Mesothelial cell of epicardium (in vitro differentiated cells): ENCODE results near the gene RBM20. TPM values are rescaled to one million over a fixed set of nuclear protein-coding genes. Genes with fewer than 3 reads are reported as not detected.

Experiments used
- DNase-seq, 2 experiments: peaks; one replicate each; pipeline ENCODE4 v3.0.0; 2021; ENCODE audit warnings: low spot score in 2 of 2; ENCODE audit not compliant: unreplicated experiment in 2 of 2
- H3K27ac Mint-ChIP-seq: 2 replicates; pipeline ENCODE4 v1.8.0; 2021; ENCODE audit warnings: mixed read lengths
- H3K27me3 Mint-ChIP-seq: 2 replicates; pipeline ENCODE4 v1.8.0; 2021; ENCODE audit warnings: low read depth, mixed read lengths
- H3K36me3 Mint-ChIP-seq: 2 replicates; pipeline ENCODE4 v1.8.0; 2021; ENCODE audit warnings: mixed read lengths
- H3K4me1 Mint-ChIP-seq: 2 replicates; pipeline ENCODE4 v1.8.0; 2021; ENCODE audit warnings: mixed read lengths
- H3K4me3 Mint-ChIP-seq: 2 replicates; pipeline ENCODE4 v1.8.0; 2021; ENCODE audit warnings: mild to moderate bottlenecking, moderate library complexity, mixed read lengths
- H3K9me3 Mint-ChIP-seq: 2 replicates; pipeline ENCODE4 v1.8.0; 2021; ENCODE audit warnings: mixed read lengths
- total RNA-seq: library from RNA; stranded (reverse); gene quantifications from 3 replicates; pipeline ENCODE4 v1.2.1, GENCODE V29; 2021
- TF ChIP-seq, protein P1 (sequence below): fragments of 200-600 bp; sonication (generic); IDR thresholded peaks from one replicate; pipeline ENCODE4 v1.5.0; 2021; ENCODE audit warnings: antibody characterized with exemption; ENCODE audit not compliant: unreplicated experiment

Gene RBM20
- total RNA-seq, 1 donor from 2014 or later, result 23.3 TPM

GRCh38 chr10:110828525-110828924, 184.4 kb downstream of the RBM20 start:
- DNase-seq, result no peak
- no peaks in the 10 kb centered on the region for H3K9me3 Mint-ChIP-seq
- peaks cover 4% of the 10 kb centered on the region for H3K36me3 Mint-ChIP-seq
- peak overlapping the region; percentile 30 for H3K27ac Mint-ChIP-seq
- H3K4me3 Mint-ChIP-seq, result no peak overlapping the region
- H3K4me1 Mint-ChIP-seq, result peaks cover 13% of the 10 kb centered on the region
- TF ChIP-seq, protein P1, sequence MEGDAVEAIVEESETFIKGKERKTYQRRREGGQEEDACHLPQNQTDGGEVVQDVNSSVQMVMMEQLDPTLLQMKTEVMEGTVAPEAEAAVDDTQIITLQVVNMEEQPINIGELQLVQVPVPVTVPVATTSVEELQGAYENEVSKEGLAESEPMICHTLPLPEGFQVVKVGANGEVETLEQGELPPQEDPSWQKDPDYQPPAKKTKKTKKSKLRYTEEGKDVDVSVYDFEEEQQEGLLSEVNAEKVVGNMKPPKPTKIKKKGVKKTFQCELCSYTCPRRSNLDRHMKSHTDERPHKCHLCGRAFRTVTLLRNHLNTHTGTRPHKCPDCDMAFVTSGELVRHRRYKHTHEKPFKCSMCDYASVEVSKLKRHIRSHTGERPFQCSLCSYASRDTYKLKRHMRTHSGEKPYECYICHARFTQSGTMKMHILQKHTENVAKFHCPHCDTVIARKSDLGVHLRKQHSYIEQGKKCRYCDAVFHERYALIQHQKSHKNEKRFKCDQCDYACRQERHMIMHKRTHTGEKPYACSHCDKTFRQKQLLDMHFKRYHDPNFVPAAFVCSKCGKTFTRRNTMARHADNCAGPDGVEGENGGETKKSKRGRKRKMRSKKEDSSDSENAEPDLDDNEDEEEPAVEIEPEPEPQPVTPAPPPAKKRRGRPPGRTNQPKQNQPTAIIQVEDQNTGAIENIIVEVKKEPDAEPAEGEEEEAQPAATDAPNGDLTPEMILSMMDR, result no peak
- no peaks in the 10 kb centered on the region for H3K27me3 Mint-ChIP-seq

GRCh38 chr10:110829721-110830410, 185.7 kb downstream of the RBM20 start:
- H3K4me1 Mint-ChIP-seq, result peaks cover 10% of the 10 kb centered on the region
- no peak overlapping the region for H3K4me3 Mint-ChIP-seq
- no peaks in the 10 kb centered on the region for H3K9me3 Mint-ChIP-seq
- no peak overlapping the region for H3K27ac Mint-ChIP-seq
- no peak for DNase-seq
- TF ChIP-seq, protein P1, result no peak
- peaks cover 4% of the 10 kb centered on the region for H3K36me3 Mint-ChIP-seq
- no peaks in the 10 kb centered on the region for H3K27me3 Mint-ChIP-seq

DNA sequence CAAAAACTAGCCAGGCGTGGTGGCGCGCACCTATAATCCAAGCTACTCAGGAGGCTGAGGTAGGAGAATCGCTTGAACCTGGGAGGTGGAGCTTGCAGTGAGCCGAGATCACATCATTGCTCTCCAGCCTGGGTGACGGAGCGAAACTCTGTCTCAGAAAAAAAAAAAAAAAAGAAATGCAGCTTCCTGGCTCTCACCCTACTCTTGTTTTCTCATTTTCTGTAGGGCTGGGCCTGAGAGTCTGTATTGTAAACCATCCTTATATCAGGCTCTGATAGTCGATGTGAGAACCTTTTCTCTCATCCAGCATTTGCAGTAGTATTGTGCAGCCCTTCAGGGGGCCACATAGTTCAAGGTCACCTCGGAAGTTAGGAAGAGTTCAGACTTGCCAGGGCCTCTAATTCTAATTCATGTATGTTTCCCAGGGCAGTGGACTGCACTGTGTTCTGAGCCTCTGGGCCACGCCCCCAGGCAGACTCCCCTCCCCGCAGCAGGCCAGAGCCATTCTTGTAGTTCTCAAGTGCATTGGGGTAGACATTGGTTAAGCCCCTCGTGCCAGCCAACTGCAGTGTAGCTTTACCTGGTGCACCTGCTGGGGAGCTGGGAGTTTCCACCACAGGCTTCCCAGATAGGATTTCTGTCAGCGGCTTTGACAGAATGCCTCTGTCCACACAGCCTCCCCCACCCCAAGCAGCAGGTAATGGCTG, 189.3 kb downstream of the RBM20 start:
- peaks cover 10% of the 10 kb centered on the region for H3K36me3 Mint-ChIP-seq
- H3K27me3 Mint-ChIP-seq, result no peaks in the 10 kb centered on the region
- H3K4me3 Mint-ChIP-seq, result no peak overlapping the region
- no peak overlapping the region for H3K27ac Mint-ChIP-seq
- DNase-seq, result no peak
- H3K4me1 Mint-ChIP-seq, result peaks cover 19% of the 10 kb centered on the region
- TF ChIP-seq, protein P1, result no peak
- H3K9me3 Mint-ChIP-seq, result no peaks in the 10 kb centered on the region

- H3K9me3 Mint-ChIP-seq, result no peaks in the 10 kb centered on the region
- H3K27me3 Mint-ChIP-seq, result no peaks in the 10 kb centered on the region
- H3K27ac Mint-ChIP-seq, result peak overlapping the region; percentile 91
- H3K36me3 Mint-ChIP-seq, result peaks cover 10% of the 10 kb centered on the region
- TF ChIP-seq, protein P1, result no peak
- no peak for DNase-seq
- no peak overlapping the region for H3K4me3 Mint-ChIP-seq
- H3K4me1 Mint-ChIP-seq, result peaks cover 19% of the 10 kb centered on the region
Measured at GRCh38 chr10:110833941-110834628, 189.9 kb downstream of the RBM20 start.

DNA sequence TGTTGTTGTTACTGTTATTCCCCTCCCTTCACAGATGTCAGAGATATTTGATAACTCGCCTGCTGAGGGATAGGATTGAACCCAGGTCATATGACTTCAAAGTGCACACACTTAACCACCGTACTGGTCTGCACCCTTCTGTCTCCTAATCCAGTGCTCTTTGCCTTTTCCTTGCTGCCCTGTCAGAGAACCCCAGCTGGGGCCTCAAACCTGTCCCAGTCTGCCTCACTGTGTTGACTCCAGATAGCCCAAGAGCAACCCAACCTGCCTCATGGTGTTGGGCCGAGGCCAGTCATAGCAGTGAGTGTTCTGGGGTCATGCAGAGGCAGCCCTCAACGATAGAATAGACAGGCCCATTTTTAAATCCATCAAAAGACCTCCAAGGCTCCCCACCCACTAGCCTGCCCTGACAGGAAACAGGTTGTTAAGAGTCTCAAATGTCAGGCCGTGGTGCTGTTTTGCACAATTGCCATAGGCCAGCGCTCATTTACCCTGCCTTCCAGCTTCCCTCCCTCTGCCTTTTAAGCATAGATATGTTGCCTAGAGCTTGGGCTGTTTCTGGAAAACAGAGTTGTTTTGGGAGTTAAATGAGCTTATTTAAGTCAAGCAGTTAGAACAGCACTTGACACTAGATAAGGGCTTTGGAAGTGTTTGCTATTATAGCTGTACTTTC, 190.6 kb downstream of the RBM20 start:
- peak overlapping the region; percentile 91 for H3K27ac Mint-ChIP-seq
- H3K36me3 Mint-ChIP-seq, result peaks cover 10% of the 10 kb centered on the region
- H3K9me3 Mint-ChIP-seq, result no peaks in the 10 kb centered on the region
- no peak for DNase-seq
- H3K4me1 Mint-ChIP-seq, result peaks cover 19% of the 10 kb centered on the region
- TF ChIP-seq, protein P1, result no peak
- H3K4me3 Mint-ChIP-seq, result no peak overlapping the region
- H3K27me3 Mint-ChIP-seq, result no peaks in the 10 kb centered on the region
